IMR-90 (cell line): ENCODE measurements around the gene ELP2. TPM values are rescaled to one million over a fixed set of nuclear protein-coding genes. Genes with fewer than 3 reads are reported as not detected.

ENCODE experiments used
- ATAC-seq: fragments of 200-7000 bp; cut with Tn5 transposase; 2 replicates; pipeline ENCODE4 v1.9.1; 2020; ENCODE audit warnings: low read depth, mild to moderate bottlenecking, moderate library complexity
- BruUV-seq: library from RNA; stranded (reverse); fragments of 400-500 nt; replicated peaks from 2 replicates; lab custom pipeline; 2021; lab: Mats Ljungman, UMichigan
- CTCF ChIA-PET: fragments of 300-600 bp; formaldehyde crosslinking; extraction: SDS; loops from one replicate; lab custom pipeline; 2021; ENCODE audit warnings: antibody characterized with exemption; lab: Yijun Ruan, JAX
- POLR2A ChIA-PET: fragments of 300-600 bp; sonication (Branson Sonifier 250); formaldehyde crosslinking; loops from one replicate; lab custom pipeline; 2022; ENCODE audit warnings: antibody characterized with exemption; ENCODE audit not compliant: unreplicated experiment; lab: Charles Lee
- DNase-seq: peaks from one replicate; pipeline ENCODE4 v3.0.0; 2013
- H2AFZ ChIP-seq: replicated peaks from 2 replicates; pipeline ENCODE3; 2013; ENCODE audit warnings: low read length, mild to moderate bottlenecking; ENCODE audit not compliant: poor library complexity
- H2AK5ac ChIP-seq: 2 replicates; pipeline ENCODE4 v1.6.1; 2013; ENCODE audit warnings: low read depth, low read length, inconsistent platforms
- H2AK9ac ChIP-seq: replicated peaks from 2 replicates; pipeline ENCODE3; 2013; ENCODE audit warnings: mild to moderate bottlenecking, low read depth, low read length, moderate library complexity; ENCODE audit not compliant: poor library complexity
- H2BK120ac ChIP-seq: 2 replicates; pipeline ENCODE4 v1.6.1; 2013; ENCODE audit warnings: low read depth, low read length, inconsistent platforms
- H2BK15ac ChIP-seq: 3 replicates; pipeline ENCODE4 v1.6.1; 2013; ENCODE audit warnings: low read depth, low read length, inconsistent platforms
- H2BK20ac ChIP-seq: 2 replicates; pipeline ENCODE4 v1.6.1; 2013; ENCODE audit warnings: low read depth, mild to moderate bottlenecking, inconsistent platforms, low read length, moderate library complexity
- H2BK5ac ChIP-seq: 2 replicates; pipeline ENCODE4 v1.6.1; 2013; ENCODE audit warnings: mild to moderate bottlenecking, low read depth, low read length, inconsistent platforms; ENCODE audit not compliant: poor library complexity, severe bottlenecking
- H3K14ac ChIP-seq: replicated peaks from 2 replicates; pipeline ENCODE4 v1.6.1; 2013; ENCODE audit warnings: low read depth, low read length, inconsistent platforms
- H3K18ac ChIP-seq: 2 replicates; pipeline ENCODE4 v1.6.1; 2013; ENCODE audit warnings: low read depth, low read length, control low read depth
- H3K23ac ChIP-seq: 2 replicates; pipeline ENCODE4 v1.6.1; 2013; ENCODE audit warnings: low read depth, low read length, inconsistent platforms
- H3K27ac ChIP-seq: 2 replicates; pipeline ENCODE4 v1.5.1; 2013; ENCODE audit warnings: mild to moderate bottlenecking, control low read depth, low read length; ENCODE audit not compliant: insufficient read depth
- H3K27me3 ChIP-seq: 2 replicates; pipeline ENCODE4 v1.6.1; 2013; ENCODE audit warnings: low read length; ENCODE audit not compliant: control insufficient read depth, insufficient read depth
- H3K36me3 ChIP-seq: 2 replicates; pipeline ENCODE4 v1.6.1; 2013; ENCODE audit warnings: low read length, mixed read lengths; ENCODE audit not compliant: control insufficient read depth, insufficient read depth
- H3K4ac ChIP-seq: 2 replicates; pipeline ENCODE4 v1.6.1; 2013; ENCODE audit warnings: low read depth, low read length, inconsistent platforms
- H3K4me1 ChIP-seq: 2 replicates; pipeline ENCODE4 v1.6.1; 2013; ENCODE audit warnings: low read length, mixed read lengths; ENCODE audit not compliant: control insufficient read depth, insufficient read depth
- H3K4me2 ChIP-seq: 2 replicates; pipeline ENCODE4 v1.6.1; 2013; ENCODE audit warnings: low read depth, mild to moderate bottlenecking, control low read depth, low read length, moderate library complexity
- H3K4me3 ChIP-seq: 2 replicates; pipeline ENCODE4 v1.5.1; 2013; ENCODE audit warnings: low read depth, mild to moderate bottlenecking, control low read depth, low read length, moderate library complexity; ENCODE audit not compliant: insufficient read depth
- H3K56ac ChIP-seq: 2 replicates; pipeline ENCODE4 v1.6.1; 2013; ENCODE audit warnings: low read length, inconsistent platforms; ENCODE audit not compliant: insufficient read depth; ENCODE audit errors: extremely low read depth
- H3K79me1 ChIP-seq, 2 experiments: 2 replicates each; pipeline ENCODE4 v1.6.1; 2013; ENCODE audit warnings: low read length in 2 of 2, inconsistent platforms in 1 of 2, low read depth in 1 of 2
- H3K9ac ChIP-seq: 2 replicates; pipeline ENCODE4 v1.6.1; 2013; ENCODE audit warnings: low read depth, low read length, control low read depth
- H3K9me1 ChIP-seq: 2 replicates; pipeline ENCODE4 v1.6.1; 2013; ENCODE audit warnings: low read length, inconsistent platforms; ENCODE audit not compliant: insufficient read depth
- H3K9me3 ChIP-seq: 2 replicates; pipeline ENCODE4 v1.6.1; 2013; ENCODE audit warnings: low read length; ENCODE audit not compliant: control insufficient read depth, insufficient read depth
- H4K20me1 ChIP-seq: 2 replicates; pipeline ENCODE4 v1.6.1; 2013; ENCODE audit warnings: low read length, inconsistent platforms; ENCODE audit not compliant: insufficient read depth
- H4K5ac ChIP-seq: 2 replicates; pipeline ENCODE4 v1.6.1; 2013; ENCODE audit warnings: mild to moderate bottlenecking, low read depth, low read length, control low read depth
- H4K8ac ChIP-seq, 2 experiments: 2 replicates each; pipeline ENCODE4 v1.6.1; 2013; ENCODE audit warnings: low read depth in 2 of 2, low read length in 2 of 2, control low read depth in 1 of 2, inconsistent platforms in 1 of 2
- H4K91ac ChIP-seq: 2 replicates; pipeline ENCODE4 v1.6.1; 2013; ENCODE audit warnings: low read depth, low read length, inconsistent platforms; ENCODE audit not compliant: insufficient read depth
- CEBPB ChIP-seq: IDR thresholded peaks from 2 replicates; pipeline ENCODE4 v1.6.1; 2012; ENCODE audit warnings: low read depth, low read length, improper control_type of control experiment
- RAD21 ChIP-seq: IDR thresholded peaks from 2 replicates; pipeline ENCODE4 v1.6.1; 2012; ENCODE audit warnings: low read length, improper control_type of control experiment
- SMC3 ChIP-seq: fragments of 150-350 bp; IDR thresholded peaks from 2 replicates; pipeline ENCODE4 v1.6.1; 2016; ENCODE audit warnings: low read depth, mild to moderate bottlenecking, antibody characterized with exemption, low read length, moderate library complexity
- WGBS, 2 experiments: methylation state at CpG; one replicate each; pipeline versions ENCODE4 v1.1.5 to v1.1.7; 2013; ENCODE audit warnings: missing lambda C conversion rate in 2 of 2; ENCODE audit not compliant: insufficient read length in 1 of 2; ENCODE audit errors: extremely low coverage in 2 of 2; 5-methylcytosine and 5-hydroxymethylcytosine counted together
- dilution Hi-C: fragments of 300-500 bp; cut with HindIII; formaldehyde crosslinking; loops from one replicate; pipeline ENCODE4 v1.14.3; 2018; ENCODE audit warnings: low sequenced_read_pairs; ENCODE audit not compliant: unreplicated experiment
- in situ Hi-C: fragments of 300-500 bp; cut with MboI; formaldehyde crosslinking; loops from 3 replicates; pipeline ENCODE4 v1.14.3; 2019; ENCODE audit warnings: low sequenced_read_pairs, inconsistent platforms, mixed read lengths
- intact Hi-C: fragments of 100-400 bp; cut with micrococcal nuclease; formaldehyde crosslinking; loops from 2 replicates; pipeline ENCODE4 v1.10.0; 2022
- polyA plus RNA-seq, 3 experiments: library from polyadenylated mRNA; depleted of rRNA; stranded (reverse); fragments of >200 nt; gene quantifications; 2 replicates each; pipeline ENCODE4 v1.2.3, GENCODE V29; 2012; ENCODE audit warnings: low replicate concordance in 1 of 3
- total RNA-seq: library from RNA; depleted of rRNA; stranded (reverse); fragments of >200 nt; gene quantifications from 2 replicates; pipeline ENCODE4 v1.2.3, GENCODE V29; 2012
- TF ChIP-seq, protein P1 (sequence below): conservative IDR thresholded peaks from 2 replicates; pipeline ENCODE4 v1.5.1; 2012; ENCODE audit warnings: mild to moderate bottlenecking, low read depth, low read length, improper control_type of control experiment

The ELP2 gene
- total and polyA plus RNA-seq, 2 of the 4 experiments (the other 2 are of a cell fraction), result 48.1 to 161 TPM

DNA sequence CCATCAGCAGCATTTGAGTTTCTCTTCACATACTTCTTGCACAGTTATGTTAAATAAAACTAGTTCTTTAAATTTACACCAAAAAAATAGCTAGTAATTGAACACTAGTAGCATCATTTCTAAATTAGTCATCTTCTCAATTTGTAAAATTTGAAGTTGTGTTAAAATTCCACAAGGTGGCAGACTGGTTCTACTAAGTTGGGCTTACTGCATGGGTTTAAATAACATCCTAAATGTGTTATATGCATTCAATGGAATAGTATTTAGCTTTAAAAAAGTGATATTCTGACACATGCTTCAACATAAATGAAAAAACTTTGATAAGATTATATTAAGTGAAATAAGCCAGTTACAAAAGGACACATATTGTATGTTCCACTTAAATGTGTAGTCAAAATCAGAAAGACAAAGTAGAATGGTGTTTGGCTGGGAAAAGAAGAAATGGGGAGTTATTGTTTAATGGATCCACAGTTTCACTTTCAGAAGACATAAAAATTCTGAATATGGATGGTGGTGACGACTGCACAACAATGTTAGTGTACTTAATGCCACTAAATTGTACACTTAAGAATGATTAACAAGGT is 33.7 kb upstream of the ELP2 start:
- Histone ChIP-seq H4K91ac (no peak overlapping the region), H2AK5ac (no peak overlapping the region), H3K27me3 (peaks cover 2% of the 10 kb centered on the region), H3K4ac (no peak overlapping the region), H4K8ac (no peak overlapping the region), H3K4me2 (no peak overlapping the region), H3K36me3 (no peaks in the 10 kb centered on the region), H2BK120ac (no peak overlapping the region), H2AFZ (no peak overlapping the region), H2AK9ac (no peak overlapping the region), H3K79me1 (no peaks in the 10 kb centered on the region), H3K9me1 (no peaks in the 10 kb centered on the region), H3K27ac (no peak overlapping the region), H3K18ac (no peak overlapping the region), H3K56ac (no peak overlapping the region), H2BK5ac (no peak overlapping the region), H3K4me3 (no peak overlapping the region), H3K23ac (no peak overlapping the region), H3K14ac (no peak overlapping the region), H3K9me3 (no peaks in the 10 kb centered on the region), H4K20me1 (no peaks in the 10 kb centered on the region), H3K9ac (no peak overlapping the region), H2BK20ac (no peak overlapping the region), H3K4me1 (no peaks in the 10 kb centered on the region), H4K5ac (no peak overlapping the region), H2BK15ac (no peak overlapping the region)
- POLR2A ChIA-PET, result no interaction called here
- ATAC-seq, result peak; percentile 69
- BruUV-seq, result no TSS peak
- TF ChIP-seq CEBPB, result no peak
- TF ChIP-seq, protein P1, sequence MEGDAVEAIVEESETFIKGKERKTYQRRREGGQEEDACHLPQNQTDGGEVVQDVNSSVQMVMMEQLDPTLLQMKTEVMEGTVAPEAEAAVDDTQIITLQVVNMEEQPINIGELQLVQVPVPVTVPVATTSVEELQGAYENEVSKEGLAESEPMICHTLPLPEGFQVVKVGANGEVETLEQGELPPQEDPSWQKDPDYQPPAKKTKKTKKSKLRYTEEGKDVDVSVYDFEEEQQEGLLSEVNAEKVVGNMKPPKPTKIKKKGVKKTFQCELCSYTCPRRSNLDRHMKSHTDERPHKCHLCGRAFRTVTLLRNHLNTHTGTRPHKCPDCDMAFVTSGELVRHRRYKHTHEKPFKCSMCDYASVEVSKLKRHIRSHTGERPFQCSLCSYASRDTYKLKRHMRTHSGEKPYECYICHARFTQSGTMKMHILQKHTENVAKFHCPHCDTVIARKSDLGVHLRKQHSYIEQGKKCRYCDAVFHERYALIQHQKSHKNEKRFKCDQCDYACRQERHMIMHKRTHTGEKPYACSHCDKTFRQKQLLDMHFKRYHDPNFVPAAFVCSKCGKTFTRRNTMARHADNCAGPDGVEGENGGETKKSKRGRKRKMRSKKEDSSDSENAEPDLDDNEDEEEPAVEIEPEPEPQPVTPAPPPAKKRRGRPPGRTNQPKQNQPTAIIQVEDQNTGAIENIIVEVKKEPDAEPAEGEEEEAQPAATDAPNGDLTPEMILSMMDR, result peak; percentile 73
- peak; percentile 88 for TF ChIP-seq SMC3
- TF ChIP-seq RAD21, result peak; percentile 84
- CTCF ChIA-PET, result interaction anchor here (0.6 to 2.0 kb wide), 12 partner anchors 16 to 713 kb away, joined by 3 to 9 read pairs (median 4); partner anchors contain the start of genes ELP2, MOCOS and SLC39A6
- dilution Hi-C loops, result no loop called here
- peak; percentile 85 for DNase-seq
- intact Hi-C loops, result loop anchor here (1.0 to 10.0 kb wide), 7 partner anchors 79 to 711 kb away; no protein-coding TSS in a partner anchor
- no CpG with 5 or more reads among the region's 1 CpG for WGBS, 2 experiments
- in situ Hi-C loops, result loop anchor here (5.0 kb wide), 1 partner anchor 186 kb away; no protein-coding TSS in a partner anchor
